Large intestine (tissue), 12 donors: Measurements from ENCODE around the gene GRIK5. TPM values are rescaled to one million over a fixed set of nuclear protein-coding genes. Genes with fewer than 3 reads are reported as not detected.

Source experiments
- DNase-seq, 2 donors: peaks; one replicate each; pipeline versions ENCODE4 v3.0.0 to v3.0.0-alpha.2; 2013
- H3K27ac ChIP-seq: one replicate; pipeline ENCODE4 v1.5.1; 2013; ENCODE audit warnings: low read length
- H3K27me3 ChIP-seq: 2 replicates; pipeline ENCODE4 v1.6.1; 2013; ENCODE audit warnings: low read length; ENCODE audit not compliant: control insufficient read depth, insufficient read depth
- H3K36me3 ChIP-seq: 2 replicates; pipeline ENCODE4 v1.6.1; 2013; ENCODE audit warnings: low read length; ENCODE audit not compliant: control insufficient read depth, insufficient read depth
- H3K4me1 ChIP-seq: one replicate; pipeline ENCODE4 v1.6.1; 2013; ENCODE audit warnings: low read length; ENCODE audit not compliant: control insufficient read depth, insufficient read depth
- H3K4me3 ChIP-seq: one replicate; pipeline ENCODE4 v1.5.1; 2013; ENCODE audit warnings: low read length
- H3K9me3 ChIP-seq: one replicate; pipeline ENCODE4 v1.6.1; 2013; ENCODE audit warnings: mild to moderate bottlenecking, low read depth, low read length, moderate library complexity; ENCODE audit not compliant: control insufficient read depth
- WGBS: methylation state at CpG from one replicate; pipeline ENCODE4 v1.1.5; 2013; ENCODE audit warnings: low lambda C conversion rate; ENCODE audit not compliant: insufficient coverage; 5-methylcytosine and 5-hydroxymethylcytosine counted together
- long read RNA-seq, 11 donors: transcript quantifications; one replicate each; lab custom pipeline, GENCODE V29; 2026
- polyA plus RNA-seq: library from polyadenylated mRNA; unstranded; fragments of 120-200 nt; gene quantifications from one replicate; pipeline ENCODE4 v1.2.1, GENCODE V29; 2013

GRIK5 gene
- 4.7 TPM for polyA plus RNA-seq
- long read RNA-seq, donor 1: 0 reads
- long read RNA-seq, donor 2: 0 reads
- long read RNA-seq, donor 3: 0 reads
- long read RNA-seq, donor 4: 0 reads
- long read RNA-seq, donor 5: 0 reads
- long read RNA-seq, donor 6: 0 reads
- long read RNA-seq, donor 7, partial matches to known transcripts: 0 of 8 reads
- long read RNA-seq, donor 7, other reads (novel, unspliced or antisense): 7 of 8 reads
- long read RNA-seq, donor 8: 0 reads
- long read RNA-seq, donor 9: 0 reads
- long read RNA-seq, donor 10: 0 reads
- long read RNA-seq, donor 11: 0 reads

GRCh38 chr19:42069619-42070351, at the start of gene GRIK5:
Gene GRIK5 (minus strand): TSS chr19:42070206. CDS start chr19:42065770, 4,436 bp downstream.
- DNase-seq: no peak
- Histone ChIP-seq H3K4me3 (peak within 1 kb of the TSS; percentile 1), H3K27me3 (peaks cover 48% of the 10 kb centered on the region)

DNA sequence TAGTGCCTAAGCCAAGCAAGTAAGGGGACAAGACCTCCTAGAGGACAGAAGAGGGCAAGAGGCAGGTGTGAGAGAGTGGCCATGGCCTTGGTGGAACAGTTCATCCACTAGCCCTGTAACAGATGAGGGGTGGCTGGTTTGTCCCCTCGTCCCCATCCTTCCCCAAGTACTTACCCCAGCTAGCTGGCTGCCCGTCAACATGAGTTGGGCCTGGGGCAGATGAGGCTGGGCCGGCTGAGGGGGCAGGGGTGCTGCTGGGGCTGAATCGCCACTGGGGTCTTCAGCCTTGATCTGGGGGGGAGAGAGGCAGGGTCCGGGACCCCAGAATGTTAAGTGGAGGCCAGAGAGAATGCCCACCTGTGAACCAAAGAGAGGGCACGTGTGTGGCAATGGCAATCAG, 47.1 kb upstream of the GRIK5 start:
- Histone ChIP-seq H3K27ac (no peak overlapping the region), H3K36me3 (no peaks in the 10 kb centered on the region)
- WGBS: no CpG with 5 or more reads among the region's 6 CpGs

More at GRCh38 chr19:42069619-42070351, at the start of gene GRIK5:
- Histone ChIP-seq H3K36me3 (no peaks in the 10 kb centered on the region), H3K27ac (peak within 1 kb of the TSS; percentile 23), H3K4me1 (peaks cover under 1% of the 10 kb centered on the region), H3K9me3 (no peaks in the 10 kb centered on the region)
- WGBS: 0% methylated on average over 1 of the region's 29 CpGs

GRCh38 chr19:42116308-42117075, 46.5 kb upstream of the GRIK5 start:
- Histone ChIP-seq H3K4me1 (no peaks in the 10 kb centered on the region), H3K27me3 (peaks cover 6% of the 10 kb centered on the region), H3K36me3 (no peaks in the 10 kb centered on the region), H3K27ac (no peak overlapping the region), H3K4me3 (no peak overlapping the region), H3K9me3 (no peaks in the 10 kb centered on the region)
- no CpG with 5 or more reads among the region's 20 CpGs for WGBS
- no peak for DNase-seq

More for the DNA sequence above, 47.1 kb upstream of the GRIK5 start:
- H3K9me3 ChIP-seq: no peaks in the 10 kb centered on the region
- no peak overlapping the region for H3K4me3 ChIP-seq
- no peak for DNase-seq
- peaks cover 6% of the 10 kb centered on the region for H3K27me3 ChIP-seq
- no peaks in the 10 kb centered on the region for H3K4me1 ChIP-seq

GRCh38 chr19:42115705-42116104, 45.7 kb upstream of the GRIK5 start:
- H3K27me3 ChIP-seq: peaks cover 10% of the 10 kb centered on the region

DNA sequence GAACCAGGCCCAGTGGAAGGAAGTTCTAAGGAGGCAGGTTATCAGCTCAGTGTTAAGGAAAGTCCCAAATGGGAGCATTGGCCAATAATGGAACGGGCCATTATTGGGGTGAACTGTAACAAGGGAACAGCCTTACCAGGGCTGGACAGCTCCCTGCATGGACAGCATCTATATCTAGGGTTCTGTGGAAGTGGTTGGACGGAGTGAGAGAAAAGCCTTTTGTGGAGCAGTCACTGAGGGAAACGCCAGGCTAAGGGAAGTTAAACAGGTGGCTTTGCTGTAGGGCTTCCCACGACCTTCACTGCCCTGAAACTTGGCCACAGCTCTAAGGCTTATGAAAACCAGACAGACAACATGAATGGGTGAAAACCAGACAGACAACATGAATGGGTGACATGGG, 45.2 kb upstream of the GRIK5 start:
- WGBS: no CpG with 5 or more reads among the region's 4 CpGs
- H3K36me3 ChIP-seq: no peaks in the 10 kb centered on the region
- no peak overlapping the region for H3K4me3 ChIP-seq

More at GRCh38 chr19:42115705-42116104, 45.7 kb upstream of the GRIK5 start:
- H3K4me3 ChIP-seq: no peak overlapping the region
- 100% methylated on average over 1 of the region's 4 CpGs for WGBS
- no peak overlapping the region for H3K27ac ChIP-seq
- no peaks in the 10 kb centered on the region for H3K4me1 ChIP-seq
- no peak for DNase-seq
- H3K9me3 ChIP-seq: no peaks in the 10 kb centered on the region
- no peaks in the 10 kb centered on the region for H3K36me3 ChIP-seq

GRCh38 chr19:42114412-42114811, 44.4 kb upstream of the GRIK5 start:
- Histone ChIP-seq H3K4me1 (no peaks in the 10 kb centered on the region), H3K36me3 (no peaks in the 10 kb centered on the region), H3K27me3 (peaks cover 10% of the 10 kb centered on the region), H3K9me3 (no peaks in the 10 kb centered on the region), H3K27ac (no peak overlapping the region), H3K4me3 (no peak overlapping the region)
- no CpG with 5 or more reads among the region's 7 CpGs for WGBS
- DNase-seq: no peak

More for the DNA sequence above, 45.2 kb upstream of the GRIK5 start:
- Histone ChIP-seq H3K27ac (no peak overlapping the region), H3K4me1 (no peaks in the 10 kb centered on the region), H3K9me3 (no peaks in the 10 kb centered on the region), H3K27me3 (peaks cover 10% of the 10 kb centered on the region)
- no peak for DNase-seq

DNA sequence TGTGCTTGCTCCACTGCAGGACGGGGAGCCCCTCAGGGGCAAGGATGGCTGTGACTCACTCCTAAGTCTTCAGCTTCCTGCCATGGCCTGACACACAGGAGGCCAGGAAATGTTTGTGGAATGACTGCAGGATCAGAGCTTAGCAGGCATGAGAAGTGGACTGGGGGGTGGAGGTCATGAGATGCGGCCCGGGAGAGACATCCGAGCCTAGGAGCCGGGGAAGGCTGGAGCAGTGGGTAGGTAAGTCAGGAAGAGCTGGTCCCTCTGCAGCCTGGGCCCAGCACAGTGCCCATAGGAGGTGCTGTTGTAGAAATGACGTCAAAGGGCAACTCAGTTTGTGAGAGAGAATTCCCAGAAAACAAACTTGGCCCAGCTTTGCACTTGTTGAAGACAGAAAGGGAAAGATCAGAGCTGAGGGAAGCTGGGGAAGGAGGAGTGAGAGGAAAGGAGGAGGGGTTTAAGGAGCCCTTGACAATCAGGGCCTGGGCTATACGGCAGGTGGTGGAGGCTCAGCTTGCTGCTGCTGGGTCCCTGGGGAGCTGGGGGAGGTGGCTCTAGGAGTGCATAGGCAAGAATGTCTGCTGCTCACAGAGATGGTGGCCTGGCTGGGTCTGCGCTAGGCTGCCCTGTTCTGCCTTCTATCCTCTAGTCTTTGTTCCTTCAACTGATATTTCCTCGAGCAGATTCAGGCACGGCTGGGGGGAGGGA, 43.8 kb upstream of the GRIK5 start:
- no peaks in the 10 kb centered on the region for H3K36me3 ChIP-seq
- no peaks in the 10 kb centered on the region for H3K9me3 ChIP-seq
- WGBS: no CpG with 5 or more reads among the region's 10 CpGs
- no peak overlapping the region for H3K4me3 ChIP-seq
- peaks cover 10% of the 10 kb centered on the region for H3K27me3 ChIP-seq
- DNase-seq: no peak
- no peak overlapping the region for H3K27ac ChIP-seq
- no peaks in the 10 kb centered on the region for H3K4me1 ChIP-seq

GRCh38 chr19:42111811-42112210, 41.8 kb upstream of the GRIK5 start:
- no peak overlapping the region for H3K27ac ChIP-seq

DNA sequence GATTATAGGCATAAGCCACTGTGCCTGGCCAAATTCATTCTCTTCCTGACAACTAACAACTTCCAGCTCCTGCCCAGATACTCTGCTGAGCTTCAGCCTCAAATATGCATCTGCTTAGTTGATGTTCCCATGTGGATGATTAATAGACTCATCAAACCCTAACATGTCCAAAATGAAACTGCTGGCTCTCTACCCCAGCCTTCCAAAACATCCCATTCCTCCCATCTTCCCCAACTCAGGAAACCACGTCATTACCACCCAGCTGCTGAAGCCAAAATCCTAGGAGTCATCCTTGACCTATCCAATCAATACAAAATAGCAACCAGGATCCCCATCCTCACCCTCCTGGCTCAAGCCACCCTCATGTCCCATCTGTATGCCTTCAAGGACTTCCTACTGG, 41.4 kb upstream of the GRIK5 start:
- Histone ChIP-seq H3K27me3 (peaks cover 14% of the 10 kb centered on the region), H3K4me1 (no peaks in the 10 kb centered on the region), H3K36me3 (no peaks in the 10 kb centered on the region), H3K9me3 (no peaks in the 10 kb centered on the region), H3K4me3 (no peak overlapping the region), H3K27ac (no peak overlapping the region)
- DNase-seq: no peak
- WGBS: 100% methylated on average over 1 of the region's 1 CpG

More at GRCh38 chr19:42111811-42112210, 41.8 kb upstream of the GRIK5 start:
- DNase-seq: no peak
- Histone ChIP-seq H3K36me3 (no peaks in the 10 kb centered on the region), H3K4me1 (no peaks in the 10 kb centered on the region), H3K4me3 (no peak overlapping the region), H3K9me3 (no peaks in the 10 kb centered on the region), H3K27me3 (peaks cover 13% of the 10 kb centered on the region)
- WGBS: no CpG with 5 or more reads among the region's 3 CpGs

DNA sequence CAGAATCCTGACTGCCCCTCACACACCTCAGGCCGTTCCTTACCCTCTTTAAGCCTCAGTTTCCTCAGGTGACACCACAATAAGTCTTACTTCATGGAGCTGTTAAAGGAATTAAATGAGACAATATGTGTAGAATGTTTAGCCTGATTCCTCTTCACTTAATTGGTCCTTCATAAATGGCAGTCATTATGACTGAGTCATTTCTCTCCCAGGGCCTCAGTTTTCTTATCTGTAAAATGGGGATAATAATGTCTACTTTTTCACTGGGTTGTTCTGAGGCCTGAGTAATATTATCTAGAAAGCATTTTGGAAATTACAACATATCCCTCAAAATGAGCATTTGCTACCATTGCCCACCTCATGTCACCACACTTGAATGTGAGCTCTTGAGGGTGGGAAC, 40.7 kb upstream of the GRIK5 start:
- Histone ChIP-seq H3K9me3 (no peaks in the 10 kb centered on the region), H3K36me3 (no peaks in the 10 kb centered on the region), H3K4me1 (no peaks in the 10 kb centered on the region), H3K27ac (no peak overlapping the region), H3K27me3 (peaks cover 16% of the 10 kb centered on the region), H3K4me3 (no peak overlapping the region)
- no CpG with 5 or more reads among the region's 1 CpG for WGBS
- no peak for DNase-seq
